Naive thymus-derived CD8-positive, alpha-beta T cell (primary cell): ENCODE results near the gene NAALADL2. TPM values are rescaled to one million over a fixed set of nuclear protein-coding genes. Genes with fewer than 3 reads are reported as not detected.

Experiments used
- ATAC-seq, 2 donors: fragments of 150-1000 bp; cut with Tn5 transposase in 1 of 2; sonication (Bioruptor Pico), chemical (Tn5 transposase) in 1 of 2; 1 replicate in 1 of 2; 2 replicates in 1 of 2; pipeline ENCODE4 v1.10.0; 2021; ENCODE audit warnings: mild to moderate bottlenecking in 2 of 2, moderate library complexity in 2 of 2
- POLR2A ChIA-PET: fragments of 350-600 bp; sonication (Branson Sonifier 250); formaldehyde crosslinking; loops from one replicate; lab custom pipeline; 2021; ENCODE audit warnings: antibody characterized with exemption; lab: Charles Lee
- DNase-seq, 10 donors: peaks; one replicate each; pipeline versions ENCODE4 v3.0.0 to v3.0.0-alpha.2; 2020 to 2022
- H3K27ac Mint-ChIP-seq, 10 donors: one replicate each; pipeline ENCODE4 v1.8.0; 2020 to 2022; ENCODE audit warnings: mild to moderate bottlenecking in 10 of 10, mixed read lengths in 10 of 10, moderate library complexity in 4 of 10, inconsistent platforms in 1 of 10
- H3K27me3 Mint-ChIP-seq, 5 donors: one replicate each; pipeline ENCODE4 v1.8.0; 2021 to 2022; ENCODE audit warnings: mixed read lengths in 5 of 5
- H3K36me3 Mint-ChIP-seq, 3 donors: one replicate each; pipeline ENCODE4 v1.8.0; 2020 to 2022; ENCODE audit warnings: mixed read lengths in 3 of 3, mild to moderate bottlenecking in 2 of 3, inconsistent platforms in 1 of 3
- H3K4me1 Mint-ChIP-seq, 4 donors: one replicate each; pipeline ENCODE4 v1.8.0; 2021 to 2022; ENCODE audit warnings: mixed read lengths in 4 of 4
- H3K4me3 Mint-ChIP-seq, 10 donors: one replicate each; pipeline ENCODE4 v1.8.0; 2020 to 2022; ENCODE audit warnings: mild to moderate bottlenecking in 10 of 10, mixed read lengths in 10 of 10, moderate library complexity in 6 of 10, inconsistent platforms in 1 of 10
- H3K9me3 Mint-ChIP-seq, 9 donors: one replicate each; pipeline ENCODE4 v1.8.0; 2020 to 2022; ENCODE audit warnings: mixed read lengths in 9 of 9, mild to moderate bottlenecking in 3 of 9, inconsistent platforms in 1 of 9, moderate library complexity in 1 of 9
- polyA plus RNA-seq, 3 donors: library from polyadenylated mRNA; unstranded; fragments of 300-500 nt; fragmentation: Illumina TruSeq; gene quantifications; one replicate each; pipeline ENCODE4 v1.2.3, GENCODE V29; 2021
- total RNA-seq, 8 experiments: library from RNA in 2 of 8; stranded (reverse) in 2 of 8; gene quantifications; one replicate each; pipeline ENCODE4 v1.2.3 and lab custom pipeline; 2021 to 2026

The NAALADL2 gene
- total and polyA plus RNA-seq, 5 experiments from 2014 or later: 0.44 to 1.3 (median 0.88) TPM; not detected in 1

DNA sequence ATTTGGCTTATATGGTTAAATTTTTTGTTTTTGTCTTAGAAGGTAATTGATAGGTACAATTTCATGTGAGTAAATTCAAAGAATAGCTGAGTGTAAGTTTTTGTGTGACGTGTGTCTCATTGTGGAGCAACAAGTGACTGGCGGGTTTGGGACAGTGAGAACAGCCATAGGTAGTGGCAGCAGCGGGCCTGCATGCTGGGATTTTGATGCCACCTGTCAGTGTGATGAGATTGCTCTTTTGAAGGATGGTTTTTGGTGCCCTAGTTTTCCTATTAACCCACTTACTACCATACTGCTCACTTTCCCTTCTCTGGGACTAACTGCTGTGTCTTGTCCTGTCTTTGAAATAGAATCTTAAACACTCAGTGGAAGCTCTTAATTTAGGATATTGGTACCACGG lies 522.6 kb downstream of the NAALADL2 start:
- no peaks in the 10 kb centered on the region for H3K4me1 Mint-ChIP-seq
- no peaks in the 10 kb centered on the region for H3K36me3 Mint-ChIP-seq
- no peak overlapping the region for H3K27ac Mint-ChIP-seq
- H3K4me3 Mint-ChIP-seq: no peak overlapping the region
- DNase-seq (no peak), ATAC-seq (no peak)
- POLR2A ChIA-PET: no interaction called here
- H3K9me3 Mint-ChIP-seq: peaks cover 0 to 7% (median 0%) of the 10 kb centered on the region in 9 donors
- H3K27me3 Mint-ChIP-seq: no peaks in the 10 kb centered on the region

DNA sequence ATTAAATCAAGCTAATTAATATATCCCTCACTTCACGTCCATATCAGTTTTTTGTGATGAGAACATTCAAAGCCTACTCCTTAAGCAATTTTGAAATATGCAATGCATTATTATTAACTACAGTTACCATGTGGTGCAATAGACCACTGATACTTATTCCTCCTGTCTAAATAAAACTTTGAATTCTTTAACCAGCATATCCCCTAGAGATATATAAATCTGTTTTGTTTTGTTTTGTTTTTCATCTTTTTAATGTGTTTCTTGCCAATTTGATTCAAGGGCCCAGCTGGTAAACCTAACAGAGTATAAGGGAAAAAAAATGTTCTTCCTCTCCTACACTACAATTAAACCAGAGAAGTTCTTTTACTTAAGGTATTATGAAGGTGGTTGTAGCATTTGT lies 524.2 kb downstream of the NAALADL2 start:
- no peaks in the 10 kb centered on the region for H3K4me1 Mint-ChIP-seq
- H3K4me3 Mint-ChIP-seq: no peak overlapping the region
- POLR2A ChIA-PET: no interaction called here
- ATAC-seq (no peak), DNase-seq (no peak)
- no peak overlapping the region for H3K27ac Mint-ChIP-seq
- peaks cover 0 to 6% (median 0%) of the 10 kb centered on the region in 9 donors for H3K9me3 Mint-ChIP-seq
- no peaks in the 10 kb centered on the region for H3K36me3 Mint-ChIP-seq
- H3K27me3 Mint-ChIP-seq: no peaks in the 10 kb centered on the region

DNA sequence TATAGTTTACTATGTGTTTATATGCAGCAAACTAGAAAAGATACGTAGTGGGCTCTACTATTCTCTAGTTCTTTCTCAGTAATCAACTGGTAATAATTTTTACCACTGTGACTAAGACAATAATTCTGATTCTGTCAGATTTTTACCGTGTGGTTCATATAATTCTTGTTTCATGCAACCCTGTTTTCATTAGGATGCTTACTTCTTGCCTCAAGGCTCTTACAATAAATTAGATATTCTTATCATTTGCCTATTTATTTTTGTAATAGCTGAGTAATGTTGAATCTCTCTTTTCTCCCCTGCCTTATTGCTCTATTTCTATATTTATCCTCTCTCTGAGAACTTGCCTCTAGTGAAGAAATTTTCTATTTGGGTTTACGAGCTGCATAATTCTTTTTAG lies 524.7 kb downstream of the NAALADL2 start:
- no peak for ATAC-seq
- POLR2A ChIA-PET: no interaction called here
- Mint-ChIP-seq H3K36me3 (no peaks in the 10 kb centered on the region), H3K9me3 (peaks cover 0 to 5% (median 0%) of the 10 kb centered on the region in 9 donors), H3K27ac (no peak overlapping the region), H3K27me3 (no peaks in the 10 kb centered on the region), H3K4me3 (no peak overlapping the region), H3K4me1 (no peaks in the 10 kb centered on the region)
- DNase-seq: no peak

DNA sequence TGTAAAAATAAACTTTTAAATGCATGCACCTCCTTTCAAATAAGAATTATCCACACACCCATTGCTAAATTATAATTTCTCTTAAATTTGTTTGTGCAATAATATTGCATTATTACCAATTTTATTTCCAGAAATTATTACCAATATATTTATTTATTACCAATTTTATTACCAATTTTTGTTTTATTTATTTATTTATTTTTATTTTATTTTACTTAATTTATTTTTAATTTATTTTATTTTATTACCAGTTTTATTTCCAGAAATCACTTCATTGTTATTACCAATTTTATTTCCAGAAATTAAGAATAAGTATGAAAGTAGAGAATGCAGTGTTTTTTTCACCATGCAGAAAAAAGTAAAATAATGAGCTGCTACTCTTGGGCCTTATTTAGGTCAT lies 525.4 kb downstream of the NAALADL2 start:
- no peak for ATAC-seq
- POLR2A ChIA-PET: no interaction called here
- peaks cover 0 to 5% (median 0%) of the 10 kb centered on the region in 9 donors for H3K9me3 Mint-ChIP-seq
- no peak for DNase-seq
- H3K4me1 Mint-ChIP-seq: no peaks in the 10 kb centered on the region
- no peaks in the 10 kb centered on the region for H3K27me3 Mint-ChIP-seq
- H3K4me3 Mint-ChIP-seq: no peak overlapping the region
- no peaks in the 10 kb centered on the region for H3K36me3 Mint-ChIP-seq
- H3K27ac Mint-ChIP-seq: no peak overlapping the region

DNA sequence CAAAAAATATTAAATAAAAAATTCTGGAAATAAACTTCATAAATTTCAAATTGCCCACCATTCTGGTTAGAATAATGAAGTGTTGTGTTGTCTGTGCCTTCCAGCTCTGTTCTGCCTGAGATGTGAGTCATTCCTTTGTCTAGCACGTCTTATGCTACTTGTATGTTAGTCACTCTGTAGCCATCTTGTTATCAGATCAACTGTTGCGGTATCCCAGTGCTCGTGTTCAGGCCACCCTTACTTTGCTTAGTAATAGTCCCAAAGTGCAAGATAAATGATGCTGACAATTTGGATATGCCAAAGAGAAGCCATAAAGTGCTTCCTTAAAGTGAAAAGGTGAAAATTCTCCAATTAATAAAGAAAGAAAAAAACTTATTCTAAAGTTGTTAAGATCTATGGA lies 527.5 kb downstream of the NAALADL2 start:
- no peak overlapping the region for H3K4me3 Mint-ChIP-seq
- H3K36me3 Mint-ChIP-seq: no peaks in the 10 kb centered on the region
- ATAC-seq (no peak), DNase-seq (no peak)
- no peaks in the 10 kb centered on the region for H3K4me1 Mint-ChIP-seq
- POLR2A ChIA-PET: interaction anchor here (0.7 kb wide), 1 partner anchor 122 kb away, joined by 3 read pairs; no protein-coding TSS in a partner anchor
- H3K27me3 Mint-ChIP-seq: no peaks in the 10 kb centered on the region
- H3K27ac Mint-ChIP-seq: no peak overlapping the region
- peaks cover 0 to 5% (median 0%) of the 10 kb centered on the region in 9 donors for H3K9me3 Mint-ChIP-seq

DNA sequence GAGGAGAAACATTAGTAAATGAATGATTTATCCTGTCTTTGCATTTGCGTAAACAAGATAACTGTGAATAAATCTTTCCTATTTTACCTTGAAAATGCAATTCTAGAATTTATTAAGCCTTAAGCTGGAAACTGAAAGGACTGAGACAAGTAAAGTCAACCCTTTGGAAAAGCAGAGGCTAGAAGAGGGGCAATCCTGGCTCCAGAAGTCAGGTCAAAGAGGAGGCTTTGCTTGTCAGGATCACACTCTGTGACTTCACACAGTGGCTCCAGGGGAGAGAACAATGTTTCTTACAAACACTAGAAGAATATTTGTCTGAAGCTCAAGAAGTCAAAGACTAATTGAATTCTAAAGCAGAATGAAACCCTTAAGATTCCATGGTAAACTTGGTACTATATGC lies 530.4 kb downstream of the NAALADL2 start:
- ATAC-seq: no peak
- DNase-seq: no peak
- H3K27me3 Mint-ChIP-seq: no peaks in the 10 kb centered on the region
- peaks cover 0 to 8% (median 0%) of the 10 kb centered on the region in 9 donors for H3K9me3 Mint-ChIP-seq
- no peaks in the 10 kb centered on the region for H3K36me3 Mint-ChIP-seq
- POLR2A ChIA-PET: no interaction called here
- H3K27ac Mint-ChIP-seq: no peak overlapping the region
- no peak overlapping the region for H3K4me3 Mint-ChIP-seq
- H3K4me1 Mint-ChIP-seq: no peaks in the 10 kb centered on the region

DNA sequence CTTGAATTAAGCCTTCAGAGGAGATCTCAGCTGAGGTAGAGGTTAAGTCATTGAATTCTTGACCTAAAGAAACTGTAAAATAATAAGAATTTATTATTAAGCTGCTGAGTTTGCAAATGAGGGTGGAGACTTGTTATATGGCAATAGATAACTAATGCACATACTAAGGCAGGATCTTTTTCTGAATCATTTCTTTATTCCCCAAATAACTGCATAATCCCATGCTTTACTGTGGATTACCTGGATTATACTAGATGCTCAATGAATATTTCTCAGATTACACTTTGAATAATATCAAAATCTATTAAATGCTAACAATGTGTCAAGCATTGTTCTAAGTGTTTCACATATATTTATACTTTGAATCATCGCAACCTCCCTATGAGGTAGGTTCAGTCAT lies 532.5 kb downstream of the NAALADL2 start:
- ATAC-seq: no peak
- H3K27ac Mint-ChIP-seq: no peak overlapping the region
- H3K4me1 Mint-ChIP-seq: no peaks in the 10 kb centered on the region
- no peak overlapping the region for H3K4me3 Mint-ChIP-seq
- H3K9me3 Mint-ChIP-seq: peaks cover 0 to 8% (median 0%) of the 10 kb centered on the region in 9 donors
- H3K27me3 Mint-ChIP-seq: no peaks in the 10 kb centered on the region
- no peak for DNase-seq
- no peaks in the 10 kb centered on the region for H3K36me3 Mint-ChIP-seq
- POLR2A ChIA-PET: no interaction called here

DNA sequence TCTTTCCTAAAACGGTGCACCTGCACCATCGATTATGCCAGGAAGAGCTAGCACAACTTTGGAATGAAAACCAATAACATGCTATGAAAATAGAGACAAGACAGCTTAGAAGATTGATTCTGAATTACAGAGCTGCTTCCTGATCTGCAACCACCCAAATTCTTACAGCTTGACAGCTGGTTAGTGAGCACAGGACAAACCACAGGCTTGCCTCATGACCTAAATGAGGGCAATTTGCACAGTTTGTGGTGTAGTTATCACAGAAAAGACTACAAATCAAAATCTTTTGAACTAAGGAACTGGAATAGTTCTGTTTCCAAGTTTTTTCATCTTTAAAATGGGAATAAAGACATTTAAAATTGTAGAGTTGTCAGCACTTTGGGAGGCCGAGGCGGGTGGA lies 533.5 kb downstream of the NAALADL2 start:
- no peak overlapping the region for H3K27ac Mint-ChIP-seq
- POLR2A ChIA-PET: no interaction called here

DNA sequence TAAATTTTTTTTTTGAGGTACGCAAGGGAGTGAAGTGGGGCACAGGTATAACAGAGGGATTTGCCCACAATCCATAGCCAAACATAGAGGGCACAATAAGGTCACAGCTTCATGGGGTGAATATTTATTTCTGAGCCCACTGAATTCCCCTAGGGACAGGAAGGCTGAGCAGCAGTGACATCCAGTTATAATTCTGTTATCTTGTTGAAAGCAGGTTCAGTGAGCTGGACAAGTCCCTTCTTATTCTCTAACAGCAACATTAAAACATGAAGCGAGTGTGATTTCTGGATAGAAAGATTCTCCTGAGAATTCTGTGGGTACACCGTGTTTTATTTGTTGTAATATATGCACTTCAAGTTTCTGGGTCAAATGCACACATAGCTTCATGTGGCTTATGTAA lies 538.2 kb downstream of the NAALADL2 start:
- POLR2A ChIA-PET: no interaction called here
- H3K27ac Mint-ChIP-seq: no peak overlapping the region
- no peaks in the 10 kb centered on the region for H3K27me3 Mint-ChIP-seq
- H3K9me3 Mint-ChIP-seq: peaks cover 0 to 11% (median 0%) of the 10 kb centered on the region in 9 donors
- H3K4me3 Mint-ChIP-seq: no peak overlapping the region
- ATAC-seq: no peak
- DNase-seq: no peak
- no peaks in the 10 kb centered on the region for H3K36me3 Mint-ChIP-seq
- no peaks in the 10 kb centered on the region for H3K4me1 Mint-ChIP-seq

More for the DNA sequence above, 533.5 kb downstream of the NAALADL2 start:
- Mint-ChIP-seq H3K36me3 (no peaks in the 10 kb centered on the region), H3K9me3 (peaks cover 0 to 11% (median 0%) of the 10 kb centered on the region in 9 donors), H3K4me3 (no peak overlapping the region), H3K4me1 (no peaks in the 10 kb centered on the region), H3K27me3 (no peaks in the 10 kb centered on the region)
- DNase-seq (no peak), ATAC-seq (no peak)

DNA sequence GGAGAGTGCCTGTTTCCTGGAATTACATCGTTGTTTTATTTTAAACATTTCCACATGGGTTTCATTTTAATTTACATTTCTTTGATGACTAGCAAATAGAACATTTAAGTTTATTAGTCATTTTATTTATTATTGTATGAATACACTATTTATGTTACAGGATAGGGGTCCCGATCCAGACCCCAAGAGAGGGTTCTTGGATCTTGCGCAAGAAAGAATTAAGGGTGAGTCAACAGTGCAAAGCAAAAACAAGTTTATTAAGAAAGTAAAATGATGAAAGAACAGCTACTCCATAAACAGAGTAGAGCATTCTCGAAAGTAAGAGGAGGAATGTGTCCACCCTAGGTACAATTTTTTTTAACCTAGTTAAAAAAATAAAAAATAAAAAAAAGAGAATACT lies 539.5 kb downstream of the NAALADL2 start:
- POLR2A ChIA-PET: no interaction called here
- peaks cover 0 to 11% (median 0%) of the 10 kb centered on the region in 9 donors for H3K9me3 Mint-ChIP-seq
- DNase-seq (no peak), ATAC-seq (no peak)
- no peaks in the 10 kb centered on the region for H3K27me3 Mint-ChIP-seq
- H3K27ac Mint-ChIP-seq: peak overlapping the region in 1 of 10 donors; percentile 29
- H3K4me3 Mint-ChIP-seq: no peak overlapping the region
- H3K4me1 Mint-ChIP-seq: no peaks in the 10 kb centered on the region
- no peaks in the 10 kb centered on the region for H3K36me3 Mint-ChIP-seq

DNA sequence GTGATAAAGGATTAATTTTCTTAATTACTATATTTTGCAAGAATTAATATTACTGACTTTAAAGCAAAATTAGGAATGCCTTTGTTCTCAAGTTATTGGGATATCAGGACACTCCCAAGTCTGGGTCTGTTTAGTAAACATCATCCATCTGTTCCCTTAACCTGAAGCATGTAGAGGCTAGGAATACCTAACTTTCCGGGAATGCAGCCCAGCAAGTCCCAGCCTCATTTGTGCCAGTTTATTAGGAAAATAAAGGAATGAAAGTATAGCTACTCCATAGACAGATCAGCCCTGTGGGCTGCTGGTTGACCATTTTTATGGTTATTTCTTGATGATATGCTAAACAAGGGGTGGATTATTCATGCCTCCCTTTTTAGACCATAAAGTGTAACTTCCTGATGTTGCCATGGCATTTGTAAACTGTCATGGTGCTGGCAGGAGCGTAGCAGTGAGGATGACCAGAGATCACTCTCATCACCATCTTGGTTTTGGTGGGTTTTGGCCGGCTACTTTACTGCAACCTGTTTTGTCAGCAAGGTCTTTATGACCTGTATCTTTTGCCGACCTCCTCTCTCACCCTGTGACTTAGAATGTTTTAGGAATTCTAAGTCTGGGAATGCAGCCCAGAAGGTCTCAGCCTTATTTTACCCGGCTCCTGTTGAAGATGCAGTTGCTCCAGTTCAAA lies 540.2 kb downstream of the NAALADL2 start:
- DNase-seq (no peak), ATAC-seq (no peak)
- Mint-ChIP-seq H3K27ac (no peak overlapping the region), H3K27me3 (no peaks in the 10 kb centered on the region), H3K4me1 (no peaks in the 10 kb centered on the region), H3K36me3 (no peaks in the 10 kb centered on the region), H3K4me3 (no peak overlapping the region), H3K9me3 (peaks cover 0 to 11% (median 0%) of the 10 kb centered on the region in 9 donors)
- POLR2A ChIA-PET: interaction anchor here (0.6 kb wide), 1 partner anchor 1695 kb away, joined by 4 read pairs; no protein-coding TSS in a partner anchor

DNA sequence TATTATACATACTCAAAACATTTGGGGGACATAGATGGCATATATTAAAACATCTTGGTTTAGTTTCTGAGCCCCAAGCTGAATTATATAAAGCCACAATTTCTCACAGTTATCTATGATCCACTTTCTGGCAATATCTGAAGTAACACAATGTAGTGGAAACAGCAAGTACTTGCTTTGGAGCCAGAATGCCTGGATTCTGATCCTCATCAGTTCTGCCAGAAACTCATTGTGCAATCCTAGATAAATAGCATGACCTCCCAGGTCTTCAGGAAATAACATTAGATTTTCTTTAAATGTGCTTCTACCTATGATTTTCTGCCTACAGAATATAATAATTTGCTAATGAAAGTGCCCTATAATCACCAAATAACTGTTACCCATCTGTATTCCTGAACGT lies 544.9 kb downstream of the NAALADL2 start:
- H3K4me3 Mint-ChIP-seq: no peak overlapping the region
- no peak overlapping the region for H3K27ac Mint-ChIP-seq
- no peaks in the 10 kb centered on the region for H3K4me1 Mint-ChIP-seq
- H3K9me3 Mint-ChIP-seq: peaks cover 0 to 3% (median 0%) of the 10 kb centered on the region in 9 donors
- H3K36me3 Mint-ChIP-seq: no peaks in the 10 kb centered on the region
- ATAC-seq (no peak), DNase-seq (no peak)
- no peaks in the 10 kb centered on the region for H3K27me3 Mint-ChIP-seq
- POLR2A ChIA-PET: no interaction called here

DNA sequence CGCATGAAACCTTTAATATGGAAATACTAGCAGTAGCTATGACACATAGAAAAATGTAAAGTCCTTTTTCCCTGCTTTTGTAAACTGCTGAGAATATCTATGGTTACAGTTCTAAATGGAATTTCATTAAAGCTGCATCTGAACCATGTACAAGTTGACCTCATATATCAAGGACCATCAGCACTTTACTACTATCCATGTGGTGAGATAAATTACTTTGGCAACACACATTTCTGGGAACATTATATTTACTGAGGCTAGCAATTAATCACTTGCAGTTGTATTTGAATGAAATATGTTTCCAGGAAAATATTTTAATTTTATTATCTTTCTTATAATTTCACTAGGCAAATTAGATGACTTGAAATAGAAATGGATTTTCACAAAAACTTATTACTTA lies 545.5 kb downstream of the NAALADL2 start:
- no peak for DNase-seq
- POLR2A ChIA-PET: no interaction called here
- Mint-ChIP-seq H3K27ac (no peak overlapping the region), H3K27me3 (no peaks in the 10 kb centered on the region), H3K36me3 (no peaks in the 10 kb centered on the region), H3K4me3 (no peak overlapping the region), H3K4me1 (no peaks in the 10 kb centered on the region), H3K9me3 (peaks cover 0 to 3% (median 0%) of the 10 kb centered on the region in 9 donors)
- no peak for ATAC-seq

DNA sequence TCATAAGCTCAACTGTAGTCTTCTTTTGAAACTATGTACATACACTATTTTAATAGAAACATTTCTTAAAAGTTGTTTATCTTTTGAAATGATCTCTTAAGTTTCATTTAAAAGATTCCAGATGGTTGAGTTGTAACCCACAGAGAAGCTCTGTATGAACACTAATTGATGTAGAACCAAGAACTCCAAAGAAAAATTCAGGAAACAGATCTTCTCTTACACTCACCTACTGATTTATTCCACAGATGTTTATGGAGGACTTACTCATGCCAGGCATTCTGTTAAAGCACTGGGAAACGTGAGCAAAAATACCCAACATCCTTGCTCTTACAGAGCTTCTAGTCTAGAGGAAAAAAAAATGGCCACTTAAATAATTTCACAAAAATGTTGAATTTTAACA lies 551.1 kb downstream of the NAALADL2 start:
- Mint-ChIP-seq H3K36me3 (no peaks in the 10 kb centered on the region), H3K27me3 (no peaks in the 10 kb centered on the region), H3K9me3 (peaks cover 0 to 12% (median 0%) of the 10 kb centered on the region in 9 donors), H3K4me1 (no peaks in the 10 kb centered on the region), H3K27ac (no peak overlapping the region), H3K4me3 (no peak overlapping the region)
- no peak for DNase-seq
- POLR2A ChIA-PET: no interaction called here
- no peak for ATAC-seq
